Smooth muscle cell (in vitro differentiated cells): Measurements from ENCODE around the gene MEG3. TPM values are rescaled to one million over a fixed set of nuclear protein-coding genes. Genes with fewer than 3 reads are reported as not detected.

Experiments
- DNase-seq: peaks from one replicate; lab custom pipeline; 2025; ENCODE audit not compliant: unreplicated experiment; lab: John Stamatoyannopoulos, UW
- H2AFZ ChIP-seq: fragments of 200-600 bp; sonication (generic); 2 replicates; pipeline ENCODE4 v1.6.0; 2016; ENCODE audit warnings: antibody characterized with exemption, low read depth, mild to moderate bottlenecking
- H3F3A ChIP-seq: fragments of 200-600 bp; sonication (generic); 2 replicates; pipeline ENCODE4 v1.6.0; 2017; ENCODE audit warnings: antibody characterized with exemption, low read depth
- H3K27ac ChIP-seq: fragments of 200-600 bp; sonication (generic); 2 replicates; pipeline ENCODE4 v1.5.1; 2016; ENCODE audit warnings: low read depth, mild to moderate bottlenecking
- H3K27me3 ChIP-seq: fragments of 200-600 bp; sonication (generic); 2 replicates; pipeline ENCODE4 v1.6.1; 2016; ENCODE audit warnings: low read depth, mild to moderate bottlenecking
- H3K36me3 ChIP-seq: fragments of 200-600 bp; sonication (generic); 2 replicates; pipeline ENCODE4 v1.5.1; 2016; ENCODE audit warnings: low read depth
- H3K4me1 ChIP-seq: fragments of 200-600 bp; sonication (generic); 2 replicates; pipeline ENCODE4 v1.5.1; 2016; ENCODE audit warnings: low read depth
- H3K4me2 ChIP-seq: fragments of 200-600 bp; sonication (generic); 2 replicates; pipeline ENCODE4 v1.6.0; 2016; ENCODE audit warnings: mild to moderate bottlenecking
- H3K4me3 ChIP-seq: fragments of 200-600 bp; sonication (generic); 2 replicates; pipeline ENCODE4 v1.5.1; 2016; ENCODE audit warnings: mild to moderate bottlenecking
- H3K79me2 ChIP-seq: fragments of 200-600 bp; sonication (generic); 2 replicates; pipeline ENCODE4 v1.6.0; 2016; ENCODE audit warnings: low read depth, mild to moderate bottlenecking
- H3K9ac ChIP-seq: fragments of 200-600 bp; sonication (generic); 2 replicates; pipeline ENCODE4 v1.6.0; 2016; ENCODE audit warnings: low read depth
- H3K9me3 ChIP-seq: fragments of 200-600 bp; sonication (generic); replicated peaks from 2 replicates; pipeline ENCODE4 v1.5.1; 2016; ENCODE audit warnings: low read depth
- H4K20me1 ChIP-seq: fragments of 200-600 bp; sonication (generic); 2 replicates; pipeline ENCODE4 v1.6.0; 2016; ENCODE audit warnings: low read depth
- WGBS: methylation state at CpG from one replicate; pipeline ENCODE4 v1.1.7; 2016; ENCODE audit warnings: low lambda C conversion rate; 5-methylcytosine and 5-hydroxymethylcytosine counted together
- polyA plus RNA-seq: library from polyadenylated mRNA; unstranded; fragments of >200 nt; fragmentation: Nextera tagmentation; extraction: Ambion mirVana; gene quantifications from 2 replicates; pipeline ENCODE4 v1.2.1, GENCODE V29; 2016
- total RNA-seq: library from RNA; depleted of rRNA; stranded (reverse); fragments of >200 nt; gene quantifications from 2 replicates; pipeline ENCODE4 v1.2.3, GENCODE V29; 2014
- TF ChIP-seq, protein P1 (sequence below): fragments of 200-600 bp; sonication (generic); IDR thresholded peaks from 2 replicates; pipeline ENCODE4 v1.5.1; 2017; ENCODE audit warnings: borderline replicate concordance, mild to moderate bottlenecking, antibody characterized with exemption; ENCODE audit not compliant: insufficient read depth, poor library complexity, severe bottlenecking

The MEG3 gene
- total RNA-seq (not detected in 2 replicates), polyA plus RNA-seq (0.70 TPM in 1 of 2 replicates, not detected in the other)

DNA sequence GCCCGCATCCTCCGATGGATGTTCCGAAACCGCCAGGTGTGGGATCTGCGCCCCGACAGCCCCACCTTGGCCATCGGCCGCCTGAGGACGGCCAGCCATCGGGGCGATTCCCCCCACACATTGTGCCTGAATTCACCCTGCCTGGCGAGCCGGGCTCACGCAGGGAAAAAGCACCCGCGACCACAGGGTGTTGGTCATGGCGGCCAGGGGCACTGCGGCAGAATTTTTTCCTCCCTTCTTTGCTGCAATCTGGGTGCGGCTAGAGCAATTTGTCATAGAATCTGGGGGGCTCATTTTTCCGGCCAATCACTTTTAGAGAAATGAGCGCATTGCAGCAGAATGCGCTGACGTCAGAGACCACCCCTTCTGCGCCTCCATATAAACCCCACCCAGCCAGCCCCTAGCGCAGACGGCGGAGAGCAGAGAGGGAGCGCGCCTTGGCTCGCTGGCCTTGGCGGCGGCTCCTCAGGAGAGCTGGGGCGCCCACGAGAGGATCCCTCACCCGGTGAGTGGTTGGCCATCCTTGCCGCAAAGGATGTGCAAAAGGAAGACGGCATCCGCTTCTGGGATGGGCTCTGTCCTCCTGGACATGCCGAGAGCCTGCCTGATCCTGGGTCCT lies at the start of gene MEG3:
TSS of gene MEG3 (plus strand) at position 406 of the 619 bp plus-strand sequence.
- Histone ChIP-seq H3K4me2 (no peak within 1 kb of the TSS), H3K27ac (no peak within 1 kb of the TSS)
- WGBS = 97% methylated on average over 39 of the region's 39 CpGs

DNA sequence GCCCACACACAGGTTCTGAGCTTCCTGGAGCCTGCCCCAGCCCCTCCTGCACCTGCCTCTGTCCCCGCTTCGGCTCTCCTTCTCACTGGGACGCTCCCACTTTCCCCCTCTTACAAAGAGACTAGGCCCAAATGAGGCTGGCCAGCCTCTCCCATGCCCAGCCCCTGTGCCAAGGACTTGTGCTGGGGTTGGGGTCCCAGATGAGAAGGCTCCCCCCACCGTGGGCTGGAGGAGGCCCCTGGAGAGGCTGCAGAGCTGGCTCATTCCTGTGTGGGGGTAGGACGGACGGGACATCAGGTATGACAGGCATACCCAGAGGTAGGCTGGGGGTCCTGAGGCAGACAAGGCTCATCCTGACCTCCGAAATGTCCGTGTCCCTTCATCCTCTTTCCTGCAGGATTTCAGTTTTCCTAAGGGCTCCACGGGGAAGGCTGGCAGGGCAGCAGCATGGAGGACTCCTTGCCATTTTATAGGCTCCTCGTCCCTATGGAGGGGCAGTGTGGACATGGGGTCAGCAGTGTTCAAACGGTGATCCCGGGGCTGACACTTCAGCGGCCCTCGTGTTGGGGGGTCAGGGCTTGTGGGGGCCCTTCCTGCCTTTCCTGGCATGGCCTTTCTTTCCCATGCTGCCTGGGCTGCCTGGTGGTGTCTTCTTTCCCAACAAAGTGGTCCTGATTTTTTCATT lies 49.1 kb upstream of the MEG3 start:
- TF ChIP-seq, protein P1, sequence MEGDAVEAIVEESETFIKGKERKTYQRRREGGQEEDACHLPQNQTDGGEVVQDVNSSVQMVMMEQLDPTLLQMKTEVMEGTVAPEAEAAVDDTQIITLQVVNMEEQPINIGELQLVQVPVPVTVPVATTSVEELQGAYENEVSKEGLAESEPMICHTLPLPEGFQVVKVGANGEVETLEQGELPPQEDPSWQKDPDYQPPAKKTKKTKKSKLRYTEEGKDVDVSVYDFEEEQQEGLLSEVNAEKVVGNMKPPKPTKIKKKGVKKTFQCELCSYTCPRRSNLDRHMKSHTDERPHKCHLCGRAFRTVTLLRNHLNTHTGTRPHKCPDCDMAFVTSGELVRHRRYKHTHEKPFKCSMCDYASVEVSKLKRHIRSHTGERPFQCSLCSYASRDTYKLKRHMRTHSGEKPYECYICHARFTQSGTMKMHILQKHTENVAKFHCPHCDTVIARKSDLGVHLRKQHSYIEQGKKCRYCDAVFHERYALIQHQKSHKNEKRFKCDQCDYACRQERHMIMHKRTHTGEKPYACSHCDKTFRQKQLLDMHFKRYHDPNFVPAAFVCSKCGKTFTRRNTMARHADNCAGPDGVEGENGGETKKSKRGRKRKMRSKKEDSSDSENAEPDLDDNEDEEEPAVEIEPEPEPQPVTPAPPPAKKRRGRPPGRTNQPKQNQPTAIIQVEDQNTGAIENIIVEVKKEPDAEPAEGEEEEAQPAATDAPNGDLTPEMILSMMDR = no peak
- Histone ChIP-seq H3K4me3 (no peak overlapping the region), H3F3A (peaks cover 8% of the 10 kb centered on the region), H3K79me2 (no peaks in the 10 kb centered on the region), H3K36me3 (no peaks in the 10 kb centered on the region), H3K4me1 (peaks cover 6% of the 10 kb centered on the region), H3K4me2 (peak overlapping the region; percentile 60), H4K20me1 (no peaks in the 10 kb centered on the region), H3K9me3 (no peaks in the 10 kb centered on the region), H3K27me3 (no peaks in the 10 kb centered on the region), H3K27ac (peak overlapping the region; percentile 96), H2AFZ (no peak overlapping the region), H3K9ac (peak overlapping the region; percentile 64)
- 88% methylated on average over 14 of the region's 14 CpGs for WGBS
- no peak for DNase-seq

More for the DNA sequence above, at the start of gene MEG3:
- H3K79me2 ChIP-seq = no peaks in the 10 kb centered on the region
- peaks cover 29% of the 10 kb centered on the region for H3K4me1 ChIP-seq
- TF ChIP-seq, protein P1 = no peak
- no peak for DNase-seq
- H3K9ac ChIP-seq = no peak within 1 kb of the TSS
- peaks cover 8% of the 10 kb centered on the region for H3F3A ChIP-seq
- no peaks in the 10 kb centered on the region for H4K20me1 ChIP-seq
- no peak within 1 kb of the TSS for H2AFZ ChIP-seq
- no peaks in the 10 kb centered on the region for H3K36me3 ChIP-seq
- H3K9me3 ChIP-seq = no peaks in the 10 kb centered on the region
- H3K4me3 ChIP-seq = no peak within 1 kb of the TSS
- H3K27me3 ChIP-seq = no peaks in the 10 kb centered on the region

DNA sequence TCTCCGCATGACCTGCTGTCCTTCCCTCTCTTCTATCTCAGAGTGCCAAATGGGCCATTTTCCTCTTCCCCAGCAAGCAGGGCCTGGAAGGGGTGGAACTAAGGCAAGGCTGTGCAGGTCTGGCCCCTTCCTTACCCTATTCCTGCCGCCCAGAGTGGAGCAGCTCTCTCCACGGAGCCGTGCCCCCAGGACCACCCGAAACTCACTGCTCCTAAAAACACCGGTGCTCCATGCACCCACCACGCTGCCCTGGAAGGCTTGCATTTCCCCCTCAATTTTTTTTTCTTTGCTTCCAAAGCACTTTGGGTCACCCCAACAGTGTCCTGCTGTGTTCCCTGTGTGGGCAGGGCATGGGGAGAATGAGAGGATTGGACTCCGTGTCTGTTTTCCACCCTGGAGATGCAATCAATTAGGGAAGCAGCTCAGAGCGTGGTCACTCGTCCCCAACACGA lies 48.5 kb upstream of the MEG3 start:
- Histone ChIP-seq H3K79me2 (no peaks in the 10 kb centered on the region), H3F3A (peaks cover 6% of the 10 kb centered on the region), H3K9me3 (no peaks in the 10 kb centered on the region), H4K20me1 (no peaks in the 10 kb centered on the region), H3K9ac (no peak overlapping the region), H3K4me2 (no peak overlapping the region), H3K27ac (peak overlapping the region; percentile 96), H3K36me3 (no peaks in the 10 kb centered on the region), H3K4me1 (peaks cover 6% of the 10 kb centered on the region), H3K4me3 (no peak overlapping the region), H3K27me3 (no peaks in the 10 kb centered on the region), H2AFZ (no peak overlapping the region)
- DNase-seq = no peak
- TF ChIP-seq, protein P1 = no peak
- 71% methylated on average over 11 of the region's 11 CpGs for WGBS
